Measurements from ENCODE around the gene PLEKHA1.

GRCh38 chr10:122374237-122374858, at the start of gene PLEKHA1:
- TF ChIP-seq CTCF (conservative IDR thresholded peaks at IDR 0.05 in 1 of 2, IDR thresholded peaks at IDR 0.05 in 1 of 2; ENCODE audit: extremely low read depth in 1 of 2, insufficient read depth in 1 of 2, low read depth in 1 of 2, low read length in 2 of 2) (no peak), EZH2 (IDR thresholded peaks at IDR 0.05; ENCODE audit: borderline replicate concordance, low read length) (no peak)
